ENCODE data around the gene TBPL2.
"Not testable (repeated sequence)": the region's sequence is repeated elsewhere in the genome, so short reads cannot be mapped to it uniquely, and the experiment has no call there.

The TBPL2 gene

DNA sequence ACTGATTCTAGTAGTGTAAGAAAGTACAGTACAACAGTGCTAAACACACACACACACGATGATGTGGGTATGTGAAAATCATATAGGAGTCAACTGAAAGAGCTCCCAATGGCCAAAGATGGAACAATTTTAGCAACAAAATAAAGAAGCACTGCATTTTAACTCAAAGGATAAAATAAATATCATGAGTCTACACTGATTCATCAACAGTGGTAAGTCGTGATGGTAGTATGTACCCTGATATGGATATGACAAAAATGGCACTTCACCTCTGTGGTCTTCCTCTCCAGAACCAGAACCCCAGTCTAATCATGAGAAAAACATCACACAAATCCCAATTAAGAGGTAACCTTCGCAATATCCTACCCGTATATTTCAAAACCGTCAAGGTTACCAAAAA is 41.4 kb upstream of the TBPL2 start:
- H3K27ac ChIP-seq (replicated peaks) = no peak overlapping the region
- no peaks in the 10 kb centered on the region for H3K27me3 ChIP-seq (ENCODE audit: insufficient read depth, poor library complexity, severe bottlenecking)
- H3K4me3 ChIP-seq (replicated peaks; ENCODE audit: insufficient read depth, low read length) = no peak overlapping the region
- no peak for DNase-seq (ENCODE audit: low read depth in 1 of 2, low spot score in 1 of 2)
- TF ChIP-seq, protein P1, sequence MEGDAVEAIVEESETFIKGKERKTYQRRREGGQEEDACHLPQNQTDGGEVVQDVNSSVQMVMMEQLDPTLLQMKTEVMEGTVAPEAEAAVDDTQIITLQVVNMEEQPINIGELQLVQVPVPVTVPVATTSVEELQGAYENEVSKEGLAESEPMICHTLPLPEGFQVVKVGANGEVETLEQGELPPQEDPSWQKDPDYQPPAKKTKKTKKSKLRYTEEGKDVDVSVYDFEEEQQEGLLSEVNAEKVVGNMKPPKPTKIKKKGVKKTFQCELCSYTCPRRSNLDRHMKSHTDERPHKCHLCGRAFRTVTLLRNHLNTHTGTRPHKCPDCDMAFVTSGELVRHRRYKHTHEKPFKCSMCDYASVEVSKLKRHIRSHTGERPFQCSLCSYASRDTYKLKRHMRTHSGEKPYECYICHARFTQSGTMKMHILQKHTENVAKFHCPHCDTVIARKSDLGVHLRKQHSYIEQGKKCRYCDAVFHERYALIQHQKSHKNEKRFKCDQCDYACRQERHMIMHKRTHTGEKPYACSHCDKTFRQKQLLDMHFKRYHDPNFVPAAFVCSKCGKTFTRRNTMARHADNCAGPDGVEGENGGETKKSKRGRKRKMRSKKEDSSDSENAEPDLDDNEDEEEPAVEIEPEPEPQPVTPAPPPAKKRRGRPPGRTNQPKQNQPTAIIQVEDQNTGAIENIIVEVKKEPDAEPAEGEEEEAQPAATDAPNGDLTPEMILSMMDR (IDR thresholded peaks at IDR 0.05; ENCODE audit: insufficient read depth, low read length) = no peak

DNA sequence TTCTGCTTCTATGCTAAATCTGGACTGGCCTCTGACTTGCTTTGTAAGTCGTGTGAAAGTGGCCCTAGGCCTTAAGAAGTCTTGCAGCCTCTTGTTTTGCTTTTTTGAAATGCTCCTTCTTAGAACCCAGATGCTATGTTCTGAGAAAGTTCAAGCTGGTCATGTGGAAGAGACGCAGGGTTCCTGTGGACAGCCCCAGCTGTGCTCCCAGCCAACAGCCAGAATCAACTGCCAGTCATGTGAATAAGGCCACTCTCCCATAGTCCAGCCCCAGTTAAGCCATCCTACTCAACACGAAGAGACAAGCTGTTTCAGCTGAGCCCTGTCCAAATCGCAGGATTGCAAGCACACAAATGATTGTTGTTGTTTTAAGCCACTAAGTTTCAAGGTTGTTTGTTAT is 37.3 kb upstream of the TBPL2 start:
- TF ChIP-seq SPI1 (IDR thresholded peaks at IDR 0.05; ENCODE audit: borderline replicate concordance, low read depth) (no peak), POLR2AphosphoS5 (IDR thresholded peaks at IDR 0.05; ENCODE audit: low read depth) (no peak), GABPA (IDR thresholded peaks at IDR 0.05; ENCODE audit: low read depth) (no peak)
- TF ChIP-seq, protein P2, sequence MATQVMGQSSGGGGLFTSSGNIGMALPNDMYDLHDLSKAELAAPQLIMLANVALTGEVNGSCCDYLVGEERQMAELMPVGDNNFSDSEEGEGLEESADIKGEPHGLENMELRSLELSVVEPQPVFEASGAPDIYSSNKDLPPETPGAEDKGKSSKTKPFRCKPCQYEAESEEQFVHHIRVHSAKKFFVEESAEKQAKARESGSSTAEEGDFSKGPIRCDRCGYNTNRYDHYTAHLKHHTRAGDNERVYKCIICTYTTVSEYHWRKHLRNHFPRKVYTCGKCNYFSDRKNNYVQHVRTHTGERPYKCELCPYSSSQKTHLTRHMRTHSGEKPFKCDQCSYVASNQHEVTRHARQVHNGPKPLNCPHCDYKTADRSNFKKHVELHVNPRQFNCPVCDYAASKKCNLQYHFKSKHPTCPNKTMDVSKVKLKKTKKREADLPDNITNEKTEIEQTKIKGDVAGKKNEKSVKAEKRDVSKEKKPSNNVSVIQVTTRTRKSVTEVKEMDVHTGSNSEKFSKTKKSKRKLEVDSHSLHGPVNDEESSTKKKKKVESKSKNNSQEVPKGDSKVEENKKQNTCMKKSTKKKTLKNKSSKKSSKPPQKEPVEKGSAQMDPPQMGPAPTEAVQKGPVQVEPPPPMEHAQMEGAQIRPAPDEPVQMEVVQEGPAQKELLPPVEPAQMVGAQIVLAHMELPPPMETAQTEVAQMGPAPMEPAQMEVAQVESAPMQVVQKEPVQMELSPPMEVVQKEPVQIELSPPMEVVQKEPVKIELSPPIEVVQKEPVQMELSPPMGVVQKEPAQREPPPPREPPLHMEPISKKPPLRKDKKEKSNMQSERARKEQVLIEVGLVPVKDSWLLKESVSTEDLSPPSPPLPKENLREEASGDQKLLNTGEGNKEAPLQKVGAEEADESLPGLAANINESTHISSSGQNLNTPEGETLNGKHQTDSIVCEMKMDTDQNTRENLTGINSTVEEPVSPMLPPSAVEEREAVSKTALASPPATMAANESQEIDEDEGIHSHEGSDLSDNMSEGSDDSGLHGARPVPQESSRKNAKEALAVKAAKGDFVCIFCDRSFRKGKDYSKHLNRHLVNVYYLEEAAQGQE (IDR thresholded peaks at IDR 0.05; ENCODE audit: insufficient replicate concordance, low read depth) = no peak
- TF ChIP-seq, protein P1 (IDR thresholded peaks at IDR 0.05; ENCODE audit: insufficient read depth, low read length) = no peak
- DNase-seq (ENCODE audit: low read depth in 1 of 2, low spot score in 1 of 2) = no peak
- H3K4me3 ChIP-seq (replicated peaks; ENCODE audit: insufficient read depth, low read length) = no peak overlapping the region
- H3K27ac ChIP-seq (replicated peaks) = no peak overlapping the region
- H3K27me3 ChIP-seq (ENCODE audit: insufficient read depth, poor library complexity, severe bottlenecking) = no peaks in the 10 kb centered on the region

DNA sequence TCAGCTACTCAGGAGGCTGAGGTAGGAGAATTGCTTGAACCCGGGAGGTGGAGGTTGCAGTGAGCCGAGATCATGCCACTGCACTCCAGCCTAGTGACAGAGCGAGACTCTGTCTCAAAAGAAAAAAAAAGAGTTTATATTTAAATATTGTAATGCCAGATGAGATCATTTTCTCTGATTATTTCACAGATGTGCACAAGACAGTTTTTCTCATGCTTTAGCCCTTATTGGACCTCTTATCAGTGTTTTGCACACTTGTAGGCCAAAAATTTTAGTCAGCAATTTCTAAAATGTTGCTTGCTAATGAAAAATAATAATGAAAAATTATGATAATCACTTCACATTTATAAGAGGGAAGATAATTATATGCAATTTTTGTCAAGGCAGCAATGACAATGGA is 36.0 kb upstream of the TBPL2 start:
- DNase-seq (ENCODE audit: low read depth in 1 of 2, low spot score in 1 of 2); H3K27me3 ChIP-seq (ENCODE audit: insufficient read depth, poor library complexity, severe bottlenecking); H3K4me3 ChIP-seq (replicated peaks; ENCODE audit: insufficient read depth, low read length); H3K27ac ChIP-seq (replicated peaks): not testable (repeated sequence)

DNA sequence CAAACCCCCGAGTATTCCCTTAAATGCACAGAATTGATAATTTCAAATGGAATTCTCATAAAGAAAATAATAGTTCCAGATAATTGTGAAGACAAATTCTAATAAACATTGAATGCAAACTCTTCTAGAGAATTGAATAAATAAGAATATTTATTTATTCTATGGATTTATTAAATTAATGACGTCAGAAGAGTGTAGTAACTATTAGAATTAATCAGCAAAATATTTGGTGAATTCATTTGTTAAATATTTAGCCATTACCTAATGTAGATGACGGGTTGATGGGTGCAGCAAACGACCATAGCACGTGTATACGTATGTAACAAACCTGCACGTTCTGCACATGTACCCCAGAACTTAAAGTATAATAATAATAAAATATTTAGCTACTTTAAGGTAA is 33.4 kb upstream of the TBPL2 start:
- DNase-seq (ENCODE audit: low read depth in 1 of 2, low spot score in 1 of 2) = no peak

More for the DNA sequence above, 33.4 kb upstream of the TBPL2 start:
- Histone ChIP-seq H3K4me3 (replicated peaks; ENCODE audit: insufficient read depth, low read length) (no peak overlapping the region), H3K27ac (replicated peaks) (no peak overlapping the region), H3K27me3 (ENCODE audit: insufficient read depth, poor library complexity, severe bottlenecking) (no peaks in the 10 kb centered on the region)
- TF ChIP-seq GABPA (IDR thresholded peaks at IDR 0.05; ENCODE audit: low read depth) = no peak
- TF ChIP-seq, protein P2 (IDR thresholded peaks at IDR 0.05; ENCODE audit: insufficient replicate concordance, low read depth) = no peak
- TF ChIP-seq, protein P1 (IDR thresholded peaks at IDR 0.05; ENCODE audit: insufficient read depth, low read length) = no peak
- TF ChIP-seq POLR2AphosphoS5 (IDR thresholded peaks at IDR 0.05; ENCODE audit: low read depth) = no peak
- no peak for TF ChIP-seq SPI1 (IDR thresholded peaks at IDR 0.05; ENCODE audit: borderline replicate concordance, low read depth)
